Measurements from ENCODE around the gene IL1RL2.

IL1RL2 gene

DNA sequence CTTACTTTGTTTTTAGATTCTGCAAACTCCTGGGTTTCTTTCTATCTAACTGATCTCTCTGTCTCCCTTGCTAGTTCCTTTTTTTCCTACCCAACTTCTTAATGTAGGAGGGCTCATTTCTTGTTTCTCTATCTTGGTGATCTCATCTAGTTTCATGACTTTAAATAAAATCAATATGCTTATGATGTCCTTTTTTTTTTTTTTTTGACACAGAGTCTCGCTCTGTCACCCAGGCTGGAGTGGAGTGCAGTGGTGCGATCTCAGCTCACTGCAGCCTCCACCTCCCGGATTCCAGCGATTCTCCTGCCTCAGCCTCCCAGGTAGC lies 82.3 kb downstream of the IL1RL2 start:
- no peak for DNase-seq

DNA sequence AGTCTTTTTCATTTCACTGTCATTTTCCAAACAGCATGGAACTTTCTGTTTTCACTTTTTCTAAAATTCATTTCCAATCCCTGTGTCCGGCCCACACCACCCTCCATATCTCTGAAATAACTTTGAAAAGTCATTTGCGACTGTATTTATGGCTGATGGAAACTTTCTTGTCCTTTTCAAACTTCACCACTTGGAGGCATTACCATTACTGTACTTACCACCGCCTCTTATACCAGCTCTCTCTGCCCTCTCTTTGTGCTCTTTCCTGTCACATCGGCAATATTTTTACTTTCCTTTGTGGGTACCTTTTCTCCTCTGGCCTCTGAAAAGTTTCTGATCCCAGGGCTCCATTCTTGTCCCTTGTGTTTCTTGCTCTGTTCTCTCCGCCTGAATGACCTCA lies 85.0 kb downstream of the IL1RL2 start:
- DNase-seq, result no peak

DNA sequence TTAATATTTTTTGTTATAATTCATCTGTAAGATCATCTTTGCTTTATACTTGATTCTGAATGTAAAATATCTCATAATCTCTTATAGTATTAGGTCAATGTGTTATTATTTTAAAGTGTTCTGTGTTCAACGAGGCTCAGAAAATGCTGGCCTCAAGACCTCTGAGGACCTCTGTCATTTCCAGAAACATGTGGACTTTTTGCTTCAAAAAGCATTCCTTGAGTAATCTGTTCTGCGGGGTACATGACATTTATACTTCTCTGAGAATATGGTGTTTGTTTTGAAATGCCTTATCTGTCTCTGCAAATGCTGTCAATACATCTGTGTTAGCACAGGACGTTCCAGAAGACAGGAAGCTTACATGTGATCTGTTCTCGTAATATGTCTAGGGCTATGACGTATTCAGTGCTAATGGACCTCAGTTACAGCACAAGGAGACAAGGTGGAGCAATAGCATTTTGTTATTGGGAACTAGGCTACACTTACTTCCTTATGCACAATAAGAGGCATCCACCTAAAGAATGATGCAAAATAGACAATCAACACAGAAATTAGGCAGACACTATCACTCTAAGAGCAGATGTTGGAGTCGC lies 86.9 kb downstream of the IL1RL2 start:
- DNase-seq, result no peak

DNA sequence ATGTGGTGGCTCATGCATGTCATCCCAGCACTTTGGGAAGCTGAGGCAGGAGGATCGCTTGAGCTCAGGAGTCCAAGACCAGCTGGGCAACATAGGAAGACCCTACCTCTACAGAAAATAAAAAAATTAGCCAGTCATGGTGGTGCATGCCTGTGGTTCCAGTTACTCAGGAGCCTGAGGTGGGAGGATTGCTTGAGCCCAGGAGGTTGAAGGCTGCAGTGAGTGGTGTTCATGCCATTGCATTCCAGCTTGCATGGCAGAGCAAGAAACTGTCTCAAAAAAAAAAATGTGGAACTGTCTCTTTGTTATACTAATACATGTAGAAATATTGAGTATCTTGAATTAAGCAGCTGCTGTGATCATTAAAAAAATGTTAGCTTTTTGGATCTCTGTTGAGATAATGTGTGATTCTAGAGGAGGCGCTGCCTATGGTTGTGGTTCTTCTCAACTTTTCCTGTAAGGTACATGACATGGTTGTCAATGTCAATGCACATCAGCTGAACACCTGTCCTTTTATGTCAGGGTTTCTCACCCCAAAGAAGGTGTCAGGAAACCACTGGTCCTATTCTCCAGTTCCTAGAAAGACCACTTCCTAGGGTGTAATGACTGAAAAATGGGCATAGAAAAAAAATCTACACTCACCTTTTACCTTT lies 89.9 kb downstream of the IL1RL2 start:
- no peak for DNase-seq

DNA sequence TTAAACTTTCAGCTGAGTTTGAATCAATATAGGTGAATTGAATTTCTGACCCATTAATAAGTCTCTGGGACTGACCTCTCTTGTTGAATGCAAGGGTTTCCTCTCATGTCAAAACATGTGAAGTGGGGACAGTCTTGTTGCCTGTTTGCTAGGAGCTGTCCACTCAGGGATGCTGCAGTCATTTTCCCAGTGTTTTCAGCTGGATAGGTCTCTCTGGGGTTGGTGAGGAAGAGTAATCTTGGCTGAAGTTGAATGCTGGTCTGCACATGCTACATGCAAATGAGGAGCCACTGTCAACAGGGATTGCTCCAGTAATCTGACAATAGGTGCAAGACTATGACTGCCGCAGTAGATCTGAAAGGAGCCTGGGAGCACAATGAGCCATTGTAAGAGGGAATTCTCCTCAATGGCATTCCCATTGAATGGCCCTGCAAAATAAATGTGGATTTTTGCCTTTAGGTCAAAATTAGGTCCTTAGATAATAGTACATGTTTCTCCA lies 90.4 kb downstream of the IL1RL2 start:
- DNase-seq, result no peak

DNA sequence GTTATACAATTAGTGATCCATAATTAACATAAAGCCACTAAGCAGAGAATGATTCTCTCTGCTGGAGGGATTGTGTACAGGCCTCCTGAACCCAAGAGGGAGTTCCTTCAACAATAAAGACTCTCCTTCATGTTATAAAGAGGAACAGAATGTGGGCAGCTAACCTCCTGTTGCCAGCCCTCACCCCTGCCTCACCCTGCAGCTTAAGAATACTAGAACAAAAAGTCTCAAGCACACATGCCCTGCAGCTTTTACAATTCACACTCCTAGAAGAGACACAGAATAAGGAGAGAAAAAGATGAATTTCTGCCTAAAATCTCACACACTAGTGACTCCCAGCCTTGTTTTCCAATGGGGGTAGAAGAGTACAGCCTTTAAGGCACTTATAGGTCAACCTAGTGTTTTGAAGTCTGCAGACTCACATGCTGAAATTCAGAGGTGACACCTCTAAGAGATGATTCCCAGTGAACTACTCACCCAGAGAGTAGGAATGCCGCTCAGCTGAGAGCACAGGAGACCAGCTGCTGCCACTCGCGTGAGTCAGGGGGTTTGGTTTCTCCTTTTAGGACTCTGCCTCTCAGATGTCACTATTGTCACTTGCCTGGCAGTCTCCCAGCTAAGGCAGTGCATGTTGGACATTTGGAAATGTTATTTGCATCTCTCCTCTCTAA lies 92.0 kb downstream of the IL1RL2 start:
- no peak for DNase-seq

DNA sequence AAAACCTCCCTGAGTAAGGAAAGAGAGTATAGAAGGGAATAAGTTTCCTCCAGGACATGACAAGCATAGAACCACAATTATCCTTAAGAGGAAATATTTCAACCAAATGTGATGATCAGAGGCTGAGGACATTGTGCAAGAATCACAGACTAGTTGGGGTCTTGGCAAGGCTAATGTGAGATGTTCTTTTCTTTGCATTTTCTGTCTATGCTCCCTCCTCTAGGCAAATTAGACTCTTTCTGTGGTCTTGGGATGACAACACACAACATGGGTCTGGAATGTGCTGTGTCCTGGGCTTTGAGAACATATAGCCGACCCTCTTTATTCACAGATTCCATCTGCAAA lies 92.5 kb downstream of the IL1RL2 start:
- DNase-seq, result no peak

DNA sequence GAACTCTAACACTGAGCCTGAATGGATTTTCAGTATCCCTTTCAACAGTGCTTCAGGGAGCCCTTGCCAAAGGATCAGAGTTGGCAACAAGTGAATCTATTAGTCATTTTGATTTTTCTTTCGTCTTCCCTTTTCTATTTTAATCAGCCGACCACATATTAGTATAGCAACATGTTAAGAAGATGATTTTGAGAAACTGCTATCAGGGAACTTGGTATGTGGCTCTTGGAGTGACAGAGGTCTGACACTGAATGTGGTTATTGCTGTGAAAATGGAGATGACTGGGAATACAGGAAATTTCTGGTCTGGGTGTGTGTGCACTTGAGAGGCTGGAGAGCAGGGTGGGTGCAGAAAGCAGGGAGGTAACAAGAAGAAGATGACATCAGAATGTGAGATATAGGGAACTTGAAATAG lies 95.9 kb downstream of the IL1RL2 start:
- DNase-seq, result no peak

DNA sequence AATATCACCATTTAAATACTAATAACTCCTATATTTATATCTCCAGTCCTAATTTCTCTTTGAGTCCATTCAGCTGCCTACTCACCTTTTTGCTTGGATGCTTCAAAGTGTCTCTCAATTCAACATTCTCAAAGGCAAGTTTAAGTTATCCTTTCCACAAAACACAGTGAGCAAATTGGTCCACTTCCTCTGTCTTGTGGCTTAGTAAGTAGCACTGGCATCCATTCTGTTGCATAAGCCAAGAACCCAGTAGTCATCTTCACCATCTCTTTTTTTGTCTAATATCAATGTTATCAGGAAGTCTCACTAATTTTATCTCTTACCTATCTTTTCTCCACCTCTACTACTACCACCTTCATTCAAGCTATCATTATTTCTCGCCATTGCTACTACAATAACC lies 97.2 kb downstream of the IL1RL2 start:
- DNase-seq, result no peak

DNA sequence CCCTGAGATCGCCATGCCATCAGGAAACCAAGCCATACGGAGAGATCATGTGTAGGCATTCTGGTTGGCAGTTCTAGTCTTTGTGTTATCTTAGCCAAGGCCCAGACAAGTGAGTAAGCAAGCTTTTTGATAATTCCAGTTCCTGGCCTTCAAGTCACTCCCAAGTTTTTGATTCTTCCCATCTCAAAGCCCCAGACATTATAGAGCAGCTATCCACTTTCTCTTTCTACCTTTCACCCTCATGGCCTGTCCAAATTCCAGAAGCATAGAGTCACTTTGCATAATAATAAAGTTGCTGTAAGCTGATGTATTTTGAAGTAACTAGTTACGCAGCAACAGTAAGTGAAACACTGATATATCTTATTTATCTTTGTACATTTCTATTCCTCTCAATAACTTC lies 97.8 kb downstream of the IL1RL2 start:
- DNase-seq, result no peak

DNA sequence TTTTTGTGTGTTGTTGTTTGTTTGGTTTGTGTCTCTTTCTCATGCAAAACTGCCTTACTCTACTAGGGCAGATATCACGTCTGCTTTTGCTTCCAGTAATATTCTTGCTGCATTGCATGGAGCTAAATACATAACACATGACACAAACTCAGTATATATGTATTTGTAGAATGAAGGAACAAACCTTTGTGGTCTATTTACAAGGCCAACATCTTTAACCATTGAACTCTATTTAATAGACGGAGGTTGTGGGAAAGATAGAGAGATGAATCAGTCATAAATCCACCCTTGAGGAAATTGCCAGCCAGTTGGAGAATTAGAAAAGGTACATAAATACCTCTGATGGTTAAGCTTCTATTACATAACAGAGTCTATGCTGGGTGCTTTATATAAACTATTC lies 98.5 kb downstream of the IL1RL2 start:
- no peak for DNase-seq

DNA sequence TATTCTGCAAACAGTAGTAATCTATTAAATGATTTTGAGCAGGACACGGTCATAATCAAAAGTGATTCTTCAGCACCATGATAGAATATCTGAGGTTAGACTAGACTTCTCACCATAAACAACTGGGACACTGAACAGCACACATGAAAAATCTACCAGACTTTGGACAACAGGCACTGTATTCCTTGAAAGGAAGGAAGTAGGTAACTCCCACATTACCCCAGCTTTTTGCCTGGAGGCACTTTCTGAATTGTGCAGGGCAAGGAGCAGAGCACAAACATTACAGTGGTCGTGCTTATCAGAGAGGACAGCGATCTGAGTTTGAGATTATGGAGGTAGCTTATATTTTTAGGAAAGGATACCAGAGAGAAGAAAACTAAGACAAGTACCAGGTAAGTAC lies 99.2 kb downstream of the IL1RL2 start:
- no peak for DNase-seq

DNA sequence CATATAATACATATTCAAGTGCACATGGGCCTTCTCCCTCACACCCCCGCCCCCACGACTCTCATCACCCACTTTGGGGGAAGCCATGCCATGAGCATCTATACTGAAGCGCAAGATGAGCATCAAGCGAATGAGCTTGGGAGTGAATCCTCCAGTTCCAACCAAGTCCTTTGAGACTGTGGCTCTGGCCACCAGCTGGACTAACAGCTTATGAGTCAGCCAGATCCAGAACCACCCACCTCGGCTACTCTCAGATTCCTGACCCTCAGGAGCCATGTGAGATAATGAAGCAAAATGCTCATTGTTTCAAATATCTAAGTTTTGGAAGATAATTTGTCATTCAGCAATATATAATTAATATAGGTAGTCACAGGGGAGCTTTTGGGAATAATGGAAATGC lies 102.3 kb downstream of the IL1RL2 start:
- DNase-seq, result no peak

Data from activated naive CD4-positive, alpha-beta T cell treated with anti-CD3 and anti-CD28 coated beads, Interleukin-2, amount 50 U/mL, for 16 hours (primary cell).